ENCODE measurements around the gene CRYBB1. TPM values are rescaled to one million over a fixed set of nuclear protein-coding genes. Genes with fewer than 3 reads are reported as not detected.
A peak's percentile ranks its signal among the peaks of the same experiment; 100 is the strongest.

CRYBB1 gene
- total and polyA plus RNA-seq, 2 experiments from 2014 or later, result 1.6 to 3.7 TPM

DNA sequence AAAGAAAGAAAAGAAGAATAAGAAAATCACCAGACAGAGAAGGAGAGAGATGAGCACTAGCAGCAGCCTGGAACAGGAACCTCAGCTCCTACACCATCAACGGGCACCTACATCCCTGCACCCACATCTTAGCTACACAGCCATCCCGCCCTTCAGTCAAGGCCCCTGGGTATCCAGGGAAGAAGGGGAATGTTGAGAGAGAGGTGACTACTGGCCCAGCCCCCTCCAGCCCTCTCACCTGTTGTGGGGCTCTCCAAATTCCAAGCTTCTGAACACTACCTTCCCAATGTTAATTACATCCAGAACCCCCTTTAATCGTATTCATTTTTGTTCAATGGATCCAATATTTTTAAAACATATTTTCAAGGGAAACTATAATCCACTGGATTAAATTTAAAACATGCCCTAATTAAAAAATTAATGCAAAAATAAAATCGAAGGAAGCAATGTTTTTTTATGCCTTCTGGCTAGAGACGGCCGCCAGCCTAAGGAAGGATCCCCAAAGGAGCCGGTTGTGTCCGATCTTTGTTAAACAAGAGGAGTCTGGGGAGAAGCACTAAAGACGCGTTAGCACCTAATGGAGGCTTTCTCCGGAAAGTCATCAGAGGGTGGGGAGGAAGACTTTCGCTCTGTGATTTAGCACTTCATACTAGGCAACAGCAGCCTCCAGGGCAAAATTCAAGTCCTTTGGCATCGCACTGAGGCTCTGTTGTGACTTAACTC lies 37.4 kb downstream of the CRYBB1 start:
- no peak for TF ChIP-seq JUNB (IDR thresholded peaks at IDR 0.05; ENCODE audit: unreplicated experiment)
- TF ChIP-seq, protein P1, sequence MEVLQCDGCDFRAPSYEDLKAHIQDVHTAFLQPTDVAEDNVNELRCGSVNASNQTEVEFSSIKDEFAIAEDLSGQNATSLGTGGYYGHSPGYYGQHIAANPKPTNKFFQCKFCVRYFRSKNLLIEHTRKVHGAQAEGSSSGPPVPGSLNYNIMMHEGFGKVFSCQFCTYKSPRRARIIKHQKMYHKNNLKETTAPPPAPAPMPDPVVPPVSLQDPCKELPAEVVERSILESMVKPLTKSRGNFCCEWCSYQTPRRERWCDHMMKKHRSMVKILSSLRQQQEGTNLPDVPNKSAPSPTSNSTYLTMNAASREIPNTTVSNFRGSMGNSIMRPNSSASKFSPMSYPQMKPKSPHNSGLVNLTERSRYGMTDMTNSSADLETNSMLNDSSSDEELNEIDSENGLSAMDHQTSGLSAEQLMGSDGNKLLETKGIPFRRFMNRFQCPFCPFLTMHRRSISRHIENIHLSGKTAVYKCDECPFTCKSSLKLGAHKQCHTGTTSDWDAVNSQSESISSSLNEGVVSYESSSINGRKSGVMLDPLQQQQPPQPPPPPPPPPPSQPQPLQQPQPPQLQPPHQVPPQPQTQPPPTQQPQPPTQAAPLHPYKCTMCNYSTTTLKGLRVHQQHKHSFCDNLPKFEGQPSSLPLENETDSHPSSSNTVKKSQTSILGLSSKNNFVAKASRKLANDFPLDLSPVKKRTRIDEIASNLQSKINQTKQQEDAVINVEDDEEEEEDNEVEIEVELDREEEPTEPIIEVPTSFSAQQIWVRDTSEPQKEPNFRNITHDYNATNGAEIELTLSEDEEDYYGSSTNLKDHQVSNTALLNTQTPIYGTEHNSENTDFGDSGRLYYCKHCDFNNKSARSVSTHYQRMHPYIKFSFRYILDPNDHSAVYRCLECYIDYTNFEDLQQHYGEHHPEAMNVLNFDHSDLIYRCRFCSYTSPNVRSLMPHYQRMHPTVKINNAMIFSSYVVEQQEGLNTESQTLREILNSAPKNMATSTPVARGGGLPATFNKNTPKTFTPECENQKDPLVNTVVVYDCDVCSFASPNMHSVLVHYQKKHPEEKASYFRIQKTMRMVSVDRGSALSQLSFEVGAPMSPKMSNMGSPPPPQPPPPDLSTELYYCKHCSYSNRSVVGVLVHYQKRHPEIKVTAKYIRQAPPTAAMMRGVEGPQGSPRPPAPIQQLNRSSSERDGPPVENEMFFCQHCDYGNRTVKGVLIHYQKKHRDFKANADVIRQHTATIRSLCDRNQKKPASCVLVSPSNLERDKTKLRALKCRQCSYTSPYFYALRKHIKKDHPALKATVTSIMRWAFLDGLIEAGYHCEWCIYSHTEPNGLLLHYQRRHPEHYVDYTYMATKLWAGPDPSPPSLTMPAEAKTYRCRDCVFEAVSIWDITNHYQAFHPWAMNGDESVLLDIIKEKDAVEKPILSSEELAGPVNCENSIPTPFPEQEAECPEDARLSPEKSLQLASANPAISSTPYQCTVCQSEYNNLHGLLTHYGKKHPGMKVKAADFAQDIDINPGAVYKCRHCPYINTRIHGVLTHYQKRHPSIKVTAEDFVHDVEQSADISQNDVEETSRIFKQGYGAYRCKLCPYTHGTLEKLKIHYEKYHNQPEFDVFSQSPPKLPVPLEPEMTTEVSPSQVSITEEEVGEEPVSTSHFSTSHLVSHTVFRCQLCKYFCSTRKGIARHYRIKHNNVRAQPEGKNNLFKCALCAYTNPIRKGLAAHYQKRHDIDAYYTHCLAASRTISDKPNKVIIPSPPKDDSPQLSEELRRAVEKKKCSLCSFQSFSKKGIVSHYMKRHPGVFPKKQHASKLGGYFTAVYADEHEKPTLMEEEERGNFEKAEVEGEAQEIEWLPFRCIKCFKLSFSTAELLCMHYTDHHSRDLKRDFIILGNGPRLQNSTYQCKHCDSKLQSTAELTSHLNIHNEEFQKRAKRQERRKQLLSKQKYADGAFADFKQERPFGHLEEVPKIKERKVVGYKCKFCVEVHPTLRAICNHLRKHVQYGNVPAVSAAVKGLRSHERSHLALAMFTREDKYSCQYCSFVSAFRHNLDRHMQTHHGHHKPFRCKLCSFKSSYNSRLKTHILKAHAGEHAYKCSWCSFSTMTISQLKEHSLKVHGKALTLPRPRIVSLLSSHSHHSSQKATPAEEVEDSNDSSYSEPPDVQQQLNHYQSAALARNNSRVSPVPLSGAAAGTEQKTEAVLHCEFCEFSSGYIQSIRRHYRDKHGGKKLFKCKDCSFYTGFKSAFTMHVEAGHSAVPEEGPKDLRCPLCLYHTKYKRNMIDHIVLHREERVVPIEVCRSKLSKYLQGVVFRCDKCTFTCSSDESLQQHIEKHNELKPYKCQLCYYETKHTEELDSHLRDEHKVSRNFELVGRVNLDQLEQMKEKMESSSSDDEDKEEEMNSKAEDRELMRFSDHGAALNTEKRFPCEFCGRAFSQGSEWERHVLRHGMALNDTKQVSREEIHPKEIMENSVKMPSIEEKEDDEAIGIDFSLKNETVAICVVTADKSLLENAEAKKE (CRISPR knock-in tag; IDR thresholded peaks at IDR 0.05), result no peak
- Mint-ChIP-seq H3K27ac (peak overlapping the region; percentile 65), H3K4me3 (peak overlapping the region; percentile 16), H3K9me3 (no peaks in the 10 kb centered on the region), H3K4me1 (peaks cover 64% of the 10 kb centered on the region), H3K27me3 (ENCODE audit: insufficient read depth, low read depth, poor library complexity) (peaks cover 6% of the 10 kb centered on the region), H3K36me3 (ENCODE audit: low read depth) (peaks cover 41% of the 10 kb centered on the region)
- H3K36me3 ChIP-seq (ENCODE audit: insufficient read depth), result no peaks in the 10 kb centered on the region
- peak overlapping the region; percentile 12 for H3K27ac ChIP-seq (ENCODE audit: low read depth)
- H3K9me2 ChIP-seq (ENCODE audit: insufficient read depth), result no peaks in the 10 kb centered on the region
- no peaks in the 10 kb centered on the region for H3K27me3 ChIP-seq (ENCODE audit: insufficient read depth)
- peaks cover 59% of the 10 kb centered on the region for H3K4me1 ChIP-seq (ENCODE audit: insufficient read depth)
- peaks cover 29% of the 10 kb centered on the region for H4K20me1 ChIP-seq (replicated peaks; ENCODE audit: insufficient read depth)
- DNase-seq (ENCODE audit: low spot score) (peak; percentile 66), ATAC-seq (peak; percentile 76)
- H3K79me2 ChIP-seq (replicated peaks; ENCODE audit: insufficient read depth), result peaks cover 97% of the 10 kb centered on the region
- H3F3A ChIP-seq (replicated peaks; ENCODE audit: low read depth), result peaks cover 33% of the 10 kb centered on the region; the same call in 1 of the 2 replicates
- H3K4me2 ChIP-seq, result peak overlapping the region; percentile 6
- no peak overlapping the region for H3K4me3 ChIP-seq
- no peak overlapping the region for H2AFZ ChIP-seq

GRCh38 chr22:26579331-26579886 lies 38.4 kb downstream of the CRYBB1 start:
- no peaks in the 10 kb centered on the region for H3K36me3 ChIP-seq (ENCODE audit: insufficient read depth)
- H3K9me2 ChIP-seq (ENCODE audit: insufficient read depth), result no peaks in the 10 kb centered on the region
- Mint-ChIP-seq H3K4me1 (peaks cover 65% of the 10 kb centered on the region), H3K36me3 (ENCODE audit: low read depth) (peaks cover 43% of the 10 kb centered on the region), H3K4me3 (no peak overlapping the region), H3K27me3 (ENCODE audit: insufficient read depth, low read depth, poor library complexity) (peaks cover 9% of the 10 kb centered on the region), H3K27ac (peak overlapping the region; percentile 74), H3K9me3 (no peaks in the 10 kb centered on the region; the same call in 2 of the 3 replicates)
- ATAC-seq (peak; percentile 20), DNase-seq (ENCODE audit: low spot score) (no peak)
- H3F3A ChIP-seq (replicated peaks; ENCODE audit: low read depth), result peaks cover 24% of the 10 kb centered on the region; the same call in 1 of the 2 replicates
- H3K4me2 ChIP-seq, result peak overlapping the region; percentile 66
- H3K4me3 ChIP-seq, result no peak overlapping the region
- H3K27me3 ChIP-seq (ENCODE audit: insufficient read depth), result no peaks in the 10 kb centered on the region
- peaks cover 97% of the 10 kb centered on the region for H3K79me2 ChIP-seq (replicated peaks; ENCODE audit: insufficient read depth)
- H2AFZ ChIP-seq, result no peak overlapping the region
- H4K20me1 ChIP-seq (replicated peaks; ENCODE audit: insufficient read depth), result peaks cover 24% of the 10 kb centered on the region
- H3K27ac ChIP-seq (ENCODE audit: low read depth), result 0 out of 2 replicates have a peak overlapping the region, but pooled peaks have one; percentile 12
- peaks cover 59% of the 10 kb centered on the region for H3K4me1 ChIP-seq (ENCODE audit: insufficient read depth)
- TF ChIP-seq, protein P1 (CRISPR knock-in tag; IDR thresholded peaks at IDR 0.05), result no peak
- TF ChIP-seq EZH2 (IDR thresholded peaks at IDR 0.05; ENCODE audit: low read depth, unreplicated experiment) (no peak), ZNF114 (CRISPR knock-in tag; IDR thresholded peaks at IDR 0.05) (no peak)
